GM21360 (cell line): ENCODE measurements around the gene CMTM4.
"Not testable (repeated sequence)": the region's sequence is repeated elsewhere in the genome, so short reads cannot be mapped to it uniquely, and the experiment has no call there.

Experiments
- ATAC-seq: cut with Tn5 transposase; IDR thresholded peaks from one replicate; pipeline ENCODE4 v1.9.1; 2021; ENCODE audit warnings: mild to moderate bottlenecking, moderate library complexity; ENCODE audit not compliant: unreplicated experiment

Gene CMTM4

DNA sequence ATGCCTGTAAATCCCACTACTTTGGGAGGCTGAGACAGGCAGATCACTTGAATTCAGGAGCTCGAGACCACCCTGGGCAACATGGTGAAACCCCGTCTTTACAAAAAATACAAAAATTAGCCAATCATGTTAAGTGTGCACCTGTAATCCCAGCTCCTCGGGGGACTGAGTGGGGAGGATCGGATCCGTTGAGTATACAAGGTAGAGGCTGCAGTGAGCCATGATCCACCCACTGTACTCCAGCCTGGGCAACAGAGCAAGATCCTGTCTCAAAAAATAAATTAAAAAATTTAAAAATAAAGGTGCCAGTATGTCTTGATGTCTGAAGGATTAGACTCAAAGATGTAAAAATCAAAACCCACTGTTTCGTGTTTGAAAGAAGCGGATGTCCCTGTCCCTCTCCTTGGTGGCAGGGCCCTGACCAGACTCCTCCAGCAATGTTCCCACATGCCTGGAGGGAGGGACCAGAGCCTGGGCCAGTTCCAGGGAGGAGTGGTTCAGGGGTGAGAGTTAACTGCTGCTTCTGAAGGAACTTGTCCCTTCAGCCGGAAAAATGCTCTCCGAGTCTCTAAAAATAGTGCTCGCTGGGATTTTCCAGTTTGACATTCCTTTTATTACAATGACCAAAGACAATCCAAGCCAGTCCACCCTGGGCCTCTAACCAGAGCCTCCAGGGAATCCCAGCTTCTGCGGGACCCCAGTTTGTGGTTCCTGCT is 9.4 kb upstream of the CMTM4 start:
- no peak for ATAC-seq

GRCh38 chr16:66703406-66704215 is 7.1 kb upstream of the CMTM4 start:
- ATAC-seq, result no peak

- no peak for ATAC-seq
Observed at GRCh38 chr16:66701516-66701915, 5.0 kb upstream of the CMTM4 start.

GRCh38 chr16:66701026-66701425 is 4.5 kb upstream of the CMTM4 start:
- ATAC-seq, result no peak

GRCh38 chr16:66699898-66700297 is 3.4 kb upstream of the CMTM4 start:
- no peak for ATAC-seq

DNA sequence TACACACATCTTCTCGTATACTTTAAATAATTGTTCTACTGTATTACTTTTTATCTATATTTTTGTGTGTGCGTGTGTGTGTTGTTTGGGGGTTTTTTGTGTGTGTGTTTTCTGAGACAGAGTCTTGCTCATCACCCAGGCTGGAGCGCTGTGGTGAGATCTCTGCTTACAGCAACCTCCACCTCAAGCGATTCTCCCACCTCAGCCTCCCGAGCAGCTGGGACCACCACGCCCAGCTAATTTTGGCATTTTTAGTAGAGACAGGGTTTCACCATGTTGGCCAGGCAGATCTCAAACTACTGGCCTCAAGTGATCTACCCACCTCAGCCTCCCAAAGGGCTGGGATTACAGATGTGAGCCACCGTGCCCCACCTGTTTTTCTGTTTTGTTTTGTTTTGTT is 1.5 kb upstream of the CMTM4 start:
- ATAC-seq, result no peak

- ATAC-seq, result peak; percentile 37
Observed at GRCh38 chr16:66695935-66696668, 441 bp downstream of the CMTM4 start.

DNA sequence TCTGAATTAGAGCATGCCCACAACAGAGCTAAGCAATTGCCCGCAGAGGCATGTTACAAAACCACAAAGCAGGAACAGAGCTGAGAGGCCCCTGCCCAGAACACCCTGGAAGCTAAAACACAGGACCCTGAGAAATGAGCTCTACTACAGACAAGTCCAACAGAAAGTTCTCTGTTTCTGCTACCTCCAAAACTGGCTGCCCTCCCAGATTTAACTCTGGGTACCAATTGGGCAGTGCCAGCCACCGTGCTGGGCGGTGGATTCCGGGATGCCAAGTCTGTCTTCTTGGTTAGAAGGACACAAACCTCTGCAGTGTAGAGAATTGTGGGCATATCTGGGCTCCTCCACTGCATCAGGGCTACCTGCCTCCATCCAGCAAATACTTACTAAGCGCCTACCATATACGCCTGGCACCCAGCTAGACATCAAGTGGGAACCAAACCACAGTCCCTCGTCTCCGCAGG is 1.0 kb downstream of the CMTM4 start:
- no peak for ATAC-seq

GRCh38 chr16:66693149-66693548 is 3.4 kb downstream of the CMTM4 start:
- no peak for ATAC-seq

DNA sequence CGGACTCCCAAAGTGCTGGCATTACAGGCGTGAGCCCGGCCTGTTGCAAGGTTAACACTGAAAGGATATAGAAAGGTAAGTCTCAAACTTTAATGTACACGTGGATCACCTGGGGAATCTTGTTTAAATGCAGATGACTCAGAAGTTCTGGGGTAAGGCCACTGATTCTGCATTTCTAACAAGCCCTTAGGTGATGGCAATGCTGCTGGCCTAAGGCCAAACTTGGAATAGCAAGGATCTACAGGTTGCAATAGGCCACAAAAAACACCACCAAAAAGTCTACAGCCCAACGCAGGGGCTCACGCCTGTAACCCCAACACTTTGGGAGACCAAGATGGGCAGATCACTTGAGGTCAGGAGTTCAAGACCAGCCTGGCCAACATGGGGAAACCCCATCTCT is 4.2 kb downstream of the CMTM4 start:
- no peak for ATAC-seq

- no peak for ATAC-seq
Observed at GRCh38 chr16:66691234-66691633, 5.3 kb downstream of the CMTM4 start.

DNA sequence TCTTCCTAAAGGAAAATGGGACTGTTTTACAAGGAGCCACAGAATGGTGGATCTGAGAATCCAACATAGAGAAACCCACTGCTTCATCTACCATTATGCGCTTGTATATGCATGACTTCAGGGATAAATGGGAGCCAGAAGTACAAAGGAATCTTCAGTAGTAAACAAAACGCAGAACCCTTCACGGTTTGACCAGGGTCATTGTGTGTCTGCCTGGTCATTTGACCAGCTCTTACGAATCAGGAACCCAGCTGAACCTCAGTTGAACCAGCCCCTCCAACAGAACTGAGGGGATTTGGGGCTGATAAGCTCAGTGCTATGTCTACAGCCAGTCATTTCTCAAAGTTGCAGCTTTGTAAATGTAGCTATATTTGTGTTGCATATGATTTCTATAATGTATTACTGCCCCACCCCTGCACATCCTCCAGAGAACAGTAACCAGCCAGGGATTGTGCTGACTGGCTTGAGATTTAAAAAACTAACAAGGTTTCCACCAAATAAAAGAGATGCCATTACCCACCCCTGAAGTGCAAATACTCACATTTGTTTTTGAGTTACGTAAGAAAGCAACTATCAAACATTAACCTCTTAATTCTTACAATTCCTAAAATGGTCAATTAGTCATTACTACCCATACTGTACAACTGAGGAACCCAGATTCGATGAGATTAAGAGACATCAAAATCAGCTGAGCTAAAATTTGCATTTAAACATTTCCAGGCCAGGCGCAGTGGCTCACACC is 6.3 kb downstream of the CMTM4 start:
- no peak for ATAC-seq

DNA sequence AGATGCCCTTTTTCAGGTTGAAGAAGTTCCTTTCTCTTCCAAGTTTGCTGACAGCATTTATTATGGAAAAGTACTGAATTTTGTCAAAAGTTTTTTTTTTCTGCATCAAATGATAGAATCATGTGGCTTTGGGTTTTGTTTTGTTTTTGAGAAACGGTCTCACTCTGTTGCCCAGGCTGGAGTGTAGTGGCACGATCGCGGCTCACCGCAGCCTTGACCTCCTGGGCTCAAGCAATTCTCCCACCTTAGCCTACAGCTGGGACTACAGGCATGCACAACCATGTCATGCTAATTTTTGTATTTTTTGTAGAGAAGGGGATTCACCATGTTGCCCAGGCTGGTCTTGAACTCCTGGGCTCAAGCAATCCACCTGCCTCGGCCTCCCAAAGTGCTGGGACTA is 7.3 kb downstream of the CMTM4 start:
- no peak for ATAC-seq

DNA sequence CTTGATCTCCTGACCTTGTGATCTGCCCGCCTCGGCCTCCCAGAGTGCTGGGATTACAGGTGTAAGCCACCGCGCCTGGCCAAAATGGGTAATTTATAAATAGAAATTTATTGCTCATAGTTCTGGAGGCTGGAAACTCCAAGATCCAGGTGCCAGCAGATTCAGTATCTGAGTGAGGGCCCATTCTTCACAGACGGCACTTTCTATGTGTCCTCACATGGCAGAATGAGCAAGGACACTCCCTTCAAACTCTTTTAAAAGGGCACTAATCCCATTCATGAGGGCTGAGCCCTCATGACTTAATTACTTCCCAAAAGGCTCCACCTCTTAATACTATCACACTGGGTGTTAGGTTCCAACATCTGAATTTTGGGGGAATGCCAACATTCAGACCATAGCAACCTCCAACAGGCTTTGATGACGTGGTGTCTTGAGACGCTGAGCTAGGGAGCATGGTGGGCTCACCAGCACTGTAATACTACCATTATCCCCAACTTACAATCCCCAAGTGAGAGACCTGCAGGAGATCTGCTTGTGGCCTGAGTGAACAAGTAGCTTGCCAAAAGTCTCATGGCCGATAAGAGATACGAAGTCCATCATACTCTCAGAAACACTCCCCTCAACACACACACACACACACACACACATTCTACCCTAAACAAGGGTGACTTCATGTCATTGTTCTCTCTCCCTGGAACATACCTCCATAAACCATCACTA is 8.5 kb downstream of the CMTM4 start:
- ATAC-seq, result no peak

GRCh38 chr16:66685501-66686115 is 10.9 kb downstream of the CMTM4 start:
- ATAC-seq, result not testable (repeated sequence)

- ATAC-seq, result no peak
Observed at GRCh38 chr16:66682271-66682670, 14.3 kb downstream of the CMTM4 start.

DNA sequence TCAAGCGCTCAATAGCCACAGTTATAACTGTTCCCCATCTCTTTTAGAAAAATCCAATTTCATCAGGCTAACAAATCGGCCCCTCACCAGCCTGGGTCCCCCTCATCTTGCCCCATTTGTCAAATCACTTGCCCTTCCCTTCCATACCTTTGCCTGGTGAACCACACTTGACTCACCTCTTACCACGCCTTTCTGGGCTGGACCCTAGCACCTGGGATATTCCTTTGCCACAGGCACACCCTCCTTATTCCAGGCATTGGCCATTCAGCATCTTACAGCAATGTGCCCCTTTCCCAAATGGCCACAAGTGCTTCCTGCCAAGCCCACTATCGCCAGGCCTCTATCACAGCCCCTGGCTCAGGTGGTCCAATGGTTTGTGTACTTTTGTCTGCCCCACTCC is 14.9 kb downstream of the CMTM4 start:
- no peak for ATAC-seq

DNA sequence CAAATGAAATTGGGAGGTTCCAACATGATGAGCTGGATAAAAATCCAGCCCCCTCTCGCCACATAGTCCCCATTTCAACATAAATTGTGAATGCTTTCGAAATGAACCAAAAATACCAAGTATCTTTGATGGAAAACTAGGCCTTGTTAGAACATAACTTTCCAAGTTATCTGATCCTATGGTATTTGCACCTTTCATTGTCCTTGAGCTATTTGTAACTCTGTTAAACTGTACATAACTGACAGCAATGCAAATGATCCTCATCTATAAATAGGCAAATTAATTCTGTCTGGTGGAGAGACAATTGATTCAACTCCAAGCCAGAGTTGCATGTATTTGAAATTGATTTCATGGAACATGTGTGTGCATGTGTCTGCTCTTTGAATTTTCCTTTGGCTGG is 18.2 kb downstream of the CMTM4 start:
- no peak for ATAC-seq

DNA sequence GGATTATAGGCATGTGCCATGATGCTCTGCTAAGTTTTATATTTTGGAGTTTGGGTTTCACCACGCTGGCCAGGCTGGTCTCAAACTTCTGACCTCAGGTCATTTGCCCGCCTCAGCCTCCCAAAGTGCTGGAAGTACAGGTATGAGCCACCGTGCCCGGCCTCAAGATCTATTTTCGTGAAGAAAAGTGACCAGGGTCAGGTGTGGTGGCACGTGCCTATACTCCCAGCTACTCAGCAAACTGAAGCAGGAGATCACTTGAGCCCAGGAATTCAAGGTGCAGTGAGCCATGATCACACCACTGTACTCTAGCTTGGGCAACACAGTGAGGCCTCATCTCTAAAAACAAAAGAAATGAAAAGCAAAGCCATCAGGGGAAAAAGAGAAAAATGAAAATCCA is 18.7 kb downstream of the CMTM4 start:
- ATAC-seq, result no peak

DNA sequence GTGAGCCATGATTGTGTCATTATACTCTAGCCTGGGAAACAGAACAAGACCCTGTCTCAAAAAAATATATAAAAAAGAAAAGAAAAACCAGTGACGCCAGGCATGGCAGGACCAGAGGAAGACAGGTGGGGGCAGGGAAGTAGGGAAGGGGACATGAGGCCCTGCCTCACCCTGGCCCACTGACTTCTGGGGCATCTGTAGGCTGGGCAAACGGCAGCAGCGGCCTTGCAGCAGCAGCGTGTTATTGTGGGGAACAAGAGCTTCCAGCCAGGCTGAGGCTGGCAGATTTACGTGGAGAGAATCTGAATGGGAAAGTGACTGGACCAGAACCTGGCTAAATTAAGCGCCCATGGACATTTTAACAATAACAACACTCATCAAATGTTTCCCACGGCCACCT is 19.4 kb downstream of the CMTM4 start:
- ATAC-seq, result no peak
